HUDEP-2 (cell line): ENCODE data around the gene MAML2.
A peak's percentile ranks its signal among the peaks of the same experiment; 100 is the strongest.

ENCODE experiments used
- DNase-seq, 76 experiments: peaks; one replicate each; lab custom pipeline; 2025; ENCODE audit not compliant: unreplicated experiment in 76 of 76; lab: John Stamatoyannopoulos, UW

Gene MAML2

GRCh38 chr11:96167203-96167758 lies 175.7 kb downstream of the MAML2 start:
- DNase-seq = no peak

- DNase-seq = no peak
Measured at GRCh38 chr11:96162816-96163499, 180.0 kb downstream of the MAML2 start.

GRCh38 chr11:96161307-96162089 lies 181.5 kb downstream of the MAML2 start:
- DNase-seq = no peak

- no peak for DNase-seq
Measured at GRCh38 chr11:96160732-96161306, 182.2 kb downstream of the MAML2 start.

- no peak for DNase-seq
Measured at GRCh38 chr11:96159968-96160367, 183.0 kb downstream of the MAML2 start.

GRCh38 chr11:96158126-96158525 lies 184.9 kb downstream of the MAML2 start:
- no peak for DNase-seq

GRCh38 chr11:96157517-96157873 lies 185.5 kb downstream of the MAML2 start:
- DNase-seq = no peak

- DNase-seq = no peak
Measured at GRCh38 chr11:96156379-96156722, 186.6 kb downstream of the MAML2 start.

- DNase-seq = peak in 20 of 76 experiments; percentile 1 to 52 (median 12)
Measured at GRCh38 chr11:96155627-96156378, 187.2 kb downstream of the MAML2 start.

- DNase-seq = peak in 1 of 76 experiments; percentile 2
Measured at GRCh38 chr11:96154802-96155520, 188.0 kb downstream of the MAML2 start.

- no peak for DNase-seq
Measured at GRCh38 chr11:96152623-96153022, 190.4 kb downstream of the MAML2 start.

GRCh38 chr11:96151501-96151900 lies 191.5 kb downstream of the MAML2 start:
- DNase-seq = no peak

GRCh38 chr11:96150609-96151008 lies 192.4 kb downstream of the MAML2 start:
- no peak for DNase-seq

- DNase-seq = no peak
Measured at GRCh38 chr11:96149743-96150555, 193.0 kb downstream of the MAML2 start.

GRCh38 chr11:96147906-96148486 lies 195.0 kb downstream of the MAML2 start:
- DNase-seq = no peak

- no peak for DNase-seq
Measured at GRCh38 chr11:96147186-96147585, 195.8 kb downstream of the MAML2 start.

- no peak for DNase-seq
Measured at GRCh38 chr11:96146765-96147164, 196.2 kb downstream of the MAML2 start.

- DNase-seq = no peak
Measured at GRCh38 chr11:96145163-96145585, 197.8 kb downstream of the MAML2 start.

GRCh38 chr11:96144553-96144952 lies 198.4 kb downstream of the MAML2 start:
- no peak for DNase-seq
